ENCODE results near the gene SLC44A5. TPM values are rescaled to one million over a fixed set of nuclear protein-coding genes. Genes with fewer than 3 reads are reported as not detected.

Gene SLC44A5
- polyA plus RNA-seq, 3 donors = not detected

GRCh38 chr1:75475696-75476095, 135.2 kb downstream of the SLC44A5 start:
- H3K4me3 Mint-ChIP-seq = no peak overlapping the region
- no peaks in the 10 kb centered on the region for H3K4me1 Mint-ChIP-seq
- H3K27me3 ChIP-seq (ENCODE audit: control insufficient read depth in 2 of 2, insufficient read depth in 2 of 2, low read length in 2 of 2) = no peaks in the 10 kb centered on the region
- H3K27me3 Mint-ChIP-seq (ENCODE audit: low read depth in 3 of 3) = peaks cover 0 to 4% (median 0%) of the 10 kb centered on the region in 3 donors
- H3K9me3 Mint-ChIP-seq = peaks cover 2 to 17% (median 12%) of the 10 kb centered on the region in 7 donors
- no peak overlapping the region for H2AFZ ChIP-seq (ENCODE audit: insufficient read depth, low read depth, low read length, poor library complexity, severe bottlenecking)
- no peaks in the 10 kb centered on the region for H4K20me1 ChIP-seq (ENCODE audit: insufficient read depth, low read length)
- H3K79me2 ChIP-seq (ENCODE audit: insufficient read depth, low read length) = no peaks in the 10 kb centered on the region
- H3K27ac ChIP-seq (ENCODE audit: low read depth in 1 of 2, low read length in 2 of 2) = no peak overlapping the region
- H3K4me1 ChIP-seq (ENCODE audit: control insufficient read depth in 1 of 2, insufficient read depth in 2 of 2, low read length in 2 of 2) = no peaks in the 10 kb centered on the region
- intact Hi-C loops (cut with micrococcal nuclease) = no loop called here
- H3K4me3 ChIP-seq (replicated peaks in 1 of 3; ENCODE audit: low read depth in 2 of 3, low read length in 3 of 3) = no peak overlapping the region
- H3K36me3 ChIP-seq (replicated peaks in 1 of 2; ENCODE audit: control insufficient read depth in 1 of 2, insufficient read depth in 2 of 2, low read length in 2 of 2) = no peaks in the 10 kb centered on the region
- no CpG with 5 or more reads among the region's 4 CpGs for WGBS (ENCODE audit: insufficient coverage)
- H3K9me3 ChIP-seq (replicated peaks in 1 of 2; ENCODE audit: control insufficient read depth in 1 of 2, insufficient read depth in 1 of 2, low read length in 2 of 2) = peaks cover 0 to 10% of the 10 kb centered on the region in 2 donors
- no peaks in the 10 kb centered on the region for H3K36me3 Mint-ChIP-seq
- H3K4me2 ChIP-seq (replicated peaks; ENCODE audit: extremely low read depth, low read length, poor library complexity, severe bottlenecking) = no peak overlapping the region
- TF ChIP-seq, protein P1, sequence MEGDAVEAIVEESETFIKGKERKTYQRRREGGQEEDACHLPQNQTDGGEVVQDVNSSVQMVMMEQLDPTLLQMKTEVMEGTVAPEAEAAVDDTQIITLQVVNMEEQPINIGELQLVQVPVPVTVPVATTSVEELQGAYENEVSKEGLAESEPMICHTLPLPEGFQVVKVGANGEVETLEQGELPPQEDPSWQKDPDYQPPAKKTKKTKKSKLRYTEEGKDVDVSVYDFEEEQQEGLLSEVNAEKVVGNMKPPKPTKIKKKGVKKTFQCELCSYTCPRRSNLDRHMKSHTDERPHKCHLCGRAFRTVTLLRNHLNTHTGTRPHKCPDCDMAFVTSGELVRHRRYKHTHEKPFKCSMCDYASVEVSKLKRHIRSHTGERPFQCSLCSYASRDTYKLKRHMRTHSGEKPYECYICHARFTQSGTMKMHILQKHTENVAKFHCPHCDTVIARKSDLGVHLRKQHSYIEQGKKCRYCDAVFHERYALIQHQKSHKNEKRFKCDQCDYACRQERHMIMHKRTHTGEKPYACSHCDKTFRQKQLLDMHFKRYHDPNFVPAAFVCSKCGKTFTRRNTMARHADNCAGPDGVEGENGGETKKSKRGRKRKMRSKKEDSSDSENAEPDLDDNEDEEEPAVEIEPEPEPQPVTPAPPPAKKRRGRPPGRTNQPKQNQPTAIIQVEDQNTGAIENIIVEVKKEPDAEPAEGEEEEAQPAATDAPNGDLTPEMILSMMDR (IDR thresholded peaks at IDR 0.05) = no peak
- no peak overlapping the region for H3K27ac Mint-ChIP-seq
- H3K9ac ChIP-seq (ENCODE audit: insufficient read depth, low read length, poor library complexity, severe bottlenecking) = no peak overlapping the region
- no peak for DNase-seq

DNA sequence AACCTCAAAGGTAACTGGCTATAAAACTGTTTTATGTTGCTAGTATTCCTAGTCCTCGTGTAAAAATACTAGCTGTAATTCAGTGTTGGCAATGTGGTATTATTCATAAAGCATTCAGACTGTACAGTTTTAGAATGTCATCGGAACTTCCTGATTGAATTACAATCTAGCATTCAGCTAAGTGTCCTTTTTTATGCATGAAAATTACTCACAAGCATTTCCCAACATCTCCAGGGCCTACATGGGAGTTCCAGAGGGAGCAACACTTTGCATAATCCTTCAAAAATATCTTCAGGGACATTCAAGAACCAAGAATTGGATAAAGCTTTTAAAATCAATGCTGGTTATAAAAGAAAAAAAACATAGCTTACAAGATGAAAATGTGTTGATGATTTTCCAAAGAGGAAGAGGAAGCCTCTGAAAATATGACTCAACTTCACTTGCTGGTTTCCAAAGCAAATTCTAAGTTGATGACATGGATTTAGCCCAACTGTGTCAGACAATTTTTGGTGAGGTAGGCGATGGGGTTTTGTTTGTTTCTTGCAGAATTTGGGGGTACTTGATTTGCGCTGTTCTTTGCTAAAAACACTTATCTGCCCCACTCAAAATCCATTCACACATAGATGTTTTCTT, 137.8 kb downstream of the SLC44A5 start:
- Histone ChIP-seq H3K79me2 (ENCODE audit: insufficient read depth, low read length) (no peaks in the 10 kb centered on the region), H3K27ac (ENCODE audit: low read depth in 1 of 2, low read length in 2 of 2) (no peak overlapping the region), H4K20me1 (ENCODE audit: insufficient read depth, low read length) (no peaks in the 10 kb centered on the region), H3K27me3 (ENCODE audit: control insufficient read depth in 2 of 2, insufficient read depth in 2 of 2, low read length in 2 of 2) (no peaks in the 10 kb centered on the region), H3K36me3 (replicated peaks in 1 of 2; ENCODE audit: control insufficient read depth in 1 of 2, insufficient read depth in 2 of 2, low read length in 2 of 2) (no peaks in the 10 kb centered on the region), H3K9me3 (replicated peaks in 1 of 2; ENCODE audit: control insufficient read depth in 1 of 2, insufficient read depth in 1 of 2, low read length in 2 of 2) (peaks cover 0 to 10% of the 10 kb centered on the region in 2 donors), H3K9ac (ENCODE audit: insufficient read depth, low read length, poor library complexity, severe bottlenecking) (no peak overlapping the region), H3K4me1 (ENCODE audit: control insufficient read depth in 1 of 2, insufficient read depth in 2 of 2, low read length in 2 of 2) (no peaks in the 10 kb centered on the region), H2AFZ (ENCODE audit: insufficient read depth, low read depth, low read length, poor library complexity, severe bottlenecking) (no peak overlapping the region), H3K4me2 (replicated peaks; ENCODE audit: extremely low read depth, low read length, poor library complexity, severe bottlenecking) (no peak overlapping the region), H3K4me3 (replicated peaks in 1 of 3; ENCODE audit: low read depth in 2 of 3, low read length in 3 of 3) (no peak overlapping the region)
- DNase-seq = no peak
- peaks cover 0 to 13% (median 11%) of the 10 kb centered on the region in 7 donors for H3K9me3 Mint-ChIP-seq
- H3K36me3 Mint-ChIP-seq = no peaks in the 10 kb centered on the region
- no peaks in the 10 kb centered on the region for H3K4me1 Mint-ChIP-seq
- intact Hi-C loops (cut with micrococcal nuclease) = no loop called here
- H3K27me3 Mint-ChIP-seq (ENCODE audit: low read depth in 3 of 3) = peaks cover 0 to 3% (median 0%) of the 10 kb centered on the region in 3 donors
- WGBS (ENCODE audit: insufficient coverage) = no CpG with 5 or more reads among the region's 4 CpGs
- no peak overlapping the region for H3K27ac Mint-ChIP-seq
- TF ChIP-seq, protein P1 (IDR thresholded peaks at IDR 0.05) = no peak
- no peak overlapping the region for H3K4me3 Mint-ChIP-seq
